CD4-positive, alpha-beta T cell treated with Interferon alpha-2 for 1 hour (primary cell): ENCODE measurements around the gene PROX1.

Experiments
- DNase-seq, 2 donors: peaks; one replicate each; pipeline ENCODE4 v3.0.0-alpha.2; 2020 to 2022

The PROX1 gene

DNA sequence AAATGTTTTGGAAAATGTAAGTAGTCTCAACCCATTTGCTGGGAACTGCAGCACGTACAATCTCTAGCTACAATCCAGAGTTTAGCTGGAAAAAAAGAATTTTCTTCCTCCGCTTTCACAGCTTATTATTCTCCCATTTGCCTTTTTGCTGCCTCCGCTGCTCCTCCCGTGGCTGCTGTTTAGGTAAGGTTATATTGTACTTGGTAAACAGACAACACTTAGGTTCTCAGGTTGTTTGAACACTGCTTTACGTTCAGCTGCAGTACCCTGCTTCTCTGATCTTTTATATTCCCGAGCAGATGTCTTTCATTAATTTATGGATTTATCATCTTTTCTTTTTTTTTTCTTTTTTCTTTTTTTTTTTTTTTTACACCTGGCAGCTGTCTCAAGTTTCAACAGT, 14.3 kb downstream of the PROX1 start:
- no peak for DNase-seq

GRCh38 chr1:214002472-214002871, 14.7 kb downstream of the PROX1 start:
- DNase-seq, result no peak

DNA sequence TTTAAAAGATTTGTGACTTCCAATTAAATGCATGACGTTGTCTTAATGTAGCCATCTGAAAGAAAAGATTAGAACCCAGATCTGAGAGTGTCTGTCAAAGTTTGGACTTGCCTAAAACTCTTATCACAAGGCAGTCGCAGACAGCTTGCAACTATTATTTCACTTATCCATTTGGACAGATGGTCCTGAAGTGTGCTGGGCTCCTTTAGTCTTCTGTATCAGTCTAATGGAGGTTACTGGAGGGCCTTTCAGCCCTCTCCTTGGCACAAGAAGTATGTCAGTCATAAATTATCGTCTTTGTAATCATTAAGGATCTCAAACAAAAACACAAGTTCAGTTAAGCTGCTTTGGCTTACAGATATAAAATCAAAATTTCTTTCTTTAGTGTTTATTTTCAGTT, 15.5 kb downstream of the PROX1 start:
- no peak for DNase-seq

DNA sequence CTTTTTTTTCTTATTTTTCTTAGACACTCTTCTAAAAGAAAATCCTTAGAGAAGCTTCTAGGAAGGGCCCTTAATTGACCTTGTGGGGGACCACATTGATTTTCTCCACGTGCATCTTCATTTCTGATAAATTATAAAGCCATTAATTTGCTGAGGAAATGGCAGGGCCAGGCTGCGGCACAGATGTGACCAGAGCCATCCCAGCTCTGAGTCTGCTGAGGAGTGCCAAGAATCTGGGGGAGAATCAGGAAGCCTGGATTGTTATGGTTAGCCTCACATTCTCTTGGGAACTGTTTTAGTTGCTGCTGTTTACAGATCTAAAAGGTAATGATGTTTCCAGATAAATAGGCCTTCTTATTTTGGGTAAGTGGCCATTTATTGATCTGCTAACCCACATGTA, 16.2 kb downstream of the PROX1 start:
- no peak for DNase-seq

GRCh38 chr1:214004795-214005194, 17.0 kb downstream of the PROX1 start:
- DNase-seq, result no peak

- DNase-seq, result no peak
Measured at GRCh38 chr1:214005708-214006107, 17.9 kb downstream of the PROX1 start.

DNA sequence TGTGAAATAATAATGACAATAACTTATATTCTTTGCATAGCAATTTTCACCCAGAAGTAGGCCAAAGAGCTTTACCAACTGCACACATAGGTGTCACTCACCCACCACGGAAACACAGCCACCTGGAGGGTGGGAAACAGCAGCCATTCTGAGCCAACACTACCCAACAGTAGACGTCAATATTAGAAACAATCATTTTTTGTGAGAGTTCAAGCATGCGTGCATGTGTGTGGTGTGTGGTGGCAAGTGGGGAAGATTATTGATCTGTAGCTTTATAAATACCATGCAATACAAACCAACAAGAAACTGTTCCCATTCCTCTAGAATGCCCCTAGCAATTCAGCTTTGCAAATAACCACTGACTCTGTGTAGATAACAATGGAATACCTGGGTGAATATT, 19.1 kb downstream of the PROX1 start:
- DNase-seq, result no peak

- no peak for DNase-seq
Measured at GRCh38 chr1:214008347-214008746, 20.6 kb downstream of the PROX1 start.

DNA sequence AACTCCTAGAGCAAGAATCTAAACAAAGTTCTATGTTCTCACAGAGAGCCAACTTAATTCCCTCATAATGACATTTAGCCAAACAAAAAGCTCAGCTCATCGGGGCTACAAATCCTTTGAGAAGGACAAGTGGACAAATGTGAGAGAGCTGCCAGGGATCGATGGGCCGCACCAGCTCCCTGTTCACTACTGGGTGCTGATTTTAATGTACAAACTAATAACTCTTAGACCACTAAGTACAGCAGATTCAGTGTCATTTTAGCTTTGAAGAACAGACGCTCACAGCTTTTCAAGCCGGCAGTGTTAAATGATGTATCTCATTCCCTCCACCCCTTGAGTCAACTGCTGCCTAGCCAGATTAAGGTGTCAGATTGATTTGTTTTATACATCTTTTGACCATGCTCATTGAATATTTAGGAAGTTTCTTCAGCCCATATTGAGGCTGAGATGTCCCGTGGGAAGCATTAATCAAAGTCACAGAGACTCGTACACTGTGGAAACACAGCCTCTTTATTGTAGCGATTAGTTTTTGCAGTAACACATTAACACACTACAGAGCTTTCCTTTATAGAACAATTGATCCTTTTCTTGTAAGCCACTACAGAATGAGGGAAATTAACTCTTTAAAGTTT, 21.1 kb downstream of the PROX1 start:
- no peak for DNase-seq

DNA sequence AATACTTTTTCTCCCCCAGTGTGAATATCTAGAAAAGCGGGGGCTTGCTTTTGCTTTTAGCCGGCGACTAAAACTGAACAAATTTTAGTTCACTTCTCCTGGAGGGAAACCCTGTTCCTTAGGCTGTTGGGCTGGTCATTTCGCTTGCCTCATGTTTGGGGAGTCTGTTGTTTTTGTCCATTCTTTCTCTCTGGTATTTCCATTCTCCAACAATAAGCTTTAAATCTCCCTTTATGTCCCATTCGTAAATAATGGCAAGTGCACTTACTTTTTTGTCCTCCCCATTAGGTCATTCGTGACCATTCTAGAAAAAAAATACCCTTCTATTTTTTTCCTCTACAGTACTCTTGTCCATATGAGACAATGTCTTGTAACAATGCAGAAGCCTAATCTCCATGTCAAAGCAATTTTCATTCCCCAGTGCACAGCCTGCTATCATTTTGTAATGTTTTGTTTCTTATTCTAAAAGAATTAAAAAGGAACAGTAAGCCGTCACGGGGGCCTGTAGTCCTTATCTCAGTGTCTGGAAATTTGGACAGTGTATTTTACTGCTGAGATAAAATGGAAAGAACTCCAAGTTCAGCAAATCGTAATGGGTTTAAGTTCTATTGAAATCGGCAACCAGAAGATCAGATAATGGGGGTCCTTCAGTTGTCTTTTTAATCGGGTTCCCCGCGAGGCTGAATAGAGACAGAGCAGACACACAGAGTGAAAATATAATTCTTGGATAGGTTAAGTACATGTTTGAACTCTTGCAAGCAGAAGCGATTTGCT, 21.8 kb downstream of the PROX1 start:
- DNase-seq, result no peak

GRCh38 chr1:214010197-214010573, 22.4 kb downstream of the PROX1 start:
- DNase-seq, result no peak

GRCh38 chr1:214010717-214011116, 22.9 kb downstream of the PROX1 start:
- no peak for DNase-seq

GRCh38 chr1:214012418-214012817, 24.6 kb downstream of the PROX1 start:
- no peak for DNase-seq

GRCh38 chr1:214013614-214014377, 26.0 kb downstream of the PROX1 start:
- no peak for DNase-seq

- DNase-seq, result no peak
Measured at GRCh38 chr1:214014730-214015129, 27.0 kb downstream of the PROX1 start.

- no peak for DNase-seq
Measured at GRCh38 chr1:214017191-214017982, 29.6 kb downstream of the PROX1 start.

- peak in 1 of 2 donors; percentile 0 for DNase-seq
Measured at GRCh38 chr1:214018386-214019268, 30.9 kb downstream of the PROX1 start.

GRCh38 chr1:214019499-214019898, 31.7 kb downstream of the PROX1 start:
- no peak for DNase-seq

DNA sequence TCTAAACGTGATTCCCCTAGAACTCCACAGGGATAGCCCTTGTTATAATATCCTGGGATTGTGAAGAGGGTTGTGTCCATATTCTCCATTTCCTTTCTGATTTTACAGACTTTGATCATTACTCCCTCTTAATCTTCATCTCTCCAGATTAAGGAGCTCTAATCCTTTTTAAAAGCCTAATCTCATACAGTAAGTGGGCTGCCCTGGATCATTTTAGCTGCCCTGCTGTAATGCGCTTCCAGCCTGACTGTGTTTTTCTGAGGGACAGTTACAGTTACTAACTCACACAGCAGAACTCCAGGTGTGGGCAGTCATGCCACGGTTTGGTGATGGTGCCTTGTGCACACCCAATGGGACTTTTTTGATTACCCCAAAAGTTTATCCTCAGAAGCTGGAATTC, 33.5 kb downstream of the PROX1 start:
- no peak for DNase-seq

- DNase-seq, result no peak
Measured at GRCh38 chr1:214022229-214022791, 34.5 kb downstream of the PROX1 start.

DNA sequence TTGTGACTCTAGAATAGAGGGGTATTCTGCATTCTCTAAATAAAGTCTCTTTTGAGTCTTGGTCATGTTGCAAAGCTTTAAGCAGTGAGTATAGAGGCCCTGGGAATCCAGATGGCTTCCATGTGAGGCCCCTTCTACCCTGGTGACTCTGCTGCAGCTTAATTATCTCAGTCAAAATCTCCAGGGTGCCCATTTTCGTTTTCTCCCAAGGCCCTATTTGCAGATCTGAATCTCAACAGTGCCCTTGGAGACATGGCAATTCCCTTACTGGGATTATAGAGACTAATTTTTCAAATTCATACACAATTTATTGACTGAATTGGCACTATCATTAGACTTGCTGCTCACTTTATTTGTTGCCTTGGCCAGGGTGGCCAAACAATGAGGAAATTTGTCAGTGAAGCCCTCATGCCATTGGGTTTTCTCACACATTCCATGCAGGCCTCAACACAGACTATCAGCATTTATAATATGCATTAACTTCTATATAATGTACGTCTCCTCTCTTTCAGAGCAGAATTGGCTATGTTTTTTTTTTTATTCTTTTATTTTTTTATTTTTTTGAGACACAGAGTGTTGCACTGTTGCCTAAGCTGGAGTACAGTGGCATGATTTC, 35.1 kb downstream of the PROX1 start:
- DNase-seq, result no peak
